GM18907 (cell line): Measurements from ENCODE around the gene SKOR2.
"Not testable (repeated sequence)": the region's sequence is repeated elsewhere in the genome, so short reads cannot be mapped to it uniquely, and the experiment has no call there.

Experiments used
- ATAC-seq: cut with Tn5 transposase; IDR thresholded peaks from one replicate; pipeline ENCODE4 v1.9.1; 2021; ENCODE audit warnings: mild to moderate bottlenecking, moderate library complexity; ENCODE audit not compliant: unreplicated experiment

Gene SKOR2

GRCh38 chr18:47203626-47204464 is 47.6 kb downstream of the SKOR2 start:
- no peak for ATAC-seq

GRCh38 chr18:47195961-47196360 is 55.5 kb downstream of the SKOR2 start:
- ATAC-seq: not testable (repeated sequence)

DNA sequence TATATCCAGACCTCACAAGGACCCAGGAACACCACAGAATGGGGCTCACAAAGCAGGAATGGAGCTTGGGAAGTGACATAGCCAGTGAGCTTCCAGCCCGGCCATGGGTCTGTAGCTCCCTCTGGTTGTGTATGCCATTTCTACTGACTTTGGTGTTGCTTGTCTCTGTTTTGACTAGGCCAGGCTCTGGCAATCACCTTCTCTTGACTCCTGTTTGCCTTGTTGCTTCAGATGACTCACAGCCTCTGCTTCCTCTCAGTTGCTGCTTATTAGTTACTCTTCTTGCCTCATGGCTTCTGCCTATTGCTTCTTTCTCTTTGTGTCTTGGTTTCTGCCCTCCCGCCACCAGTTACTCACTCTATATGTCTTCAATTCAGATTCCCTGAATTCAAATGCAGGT is 59.5 kb downstream of the SKOR2 start:
- ATAC-seq: no peak

GRCh38 chr18:47187721-47188120 is 63.7 kb downstream of the SKOR2 start:
- no peak for ATAC-seq

DNA sequence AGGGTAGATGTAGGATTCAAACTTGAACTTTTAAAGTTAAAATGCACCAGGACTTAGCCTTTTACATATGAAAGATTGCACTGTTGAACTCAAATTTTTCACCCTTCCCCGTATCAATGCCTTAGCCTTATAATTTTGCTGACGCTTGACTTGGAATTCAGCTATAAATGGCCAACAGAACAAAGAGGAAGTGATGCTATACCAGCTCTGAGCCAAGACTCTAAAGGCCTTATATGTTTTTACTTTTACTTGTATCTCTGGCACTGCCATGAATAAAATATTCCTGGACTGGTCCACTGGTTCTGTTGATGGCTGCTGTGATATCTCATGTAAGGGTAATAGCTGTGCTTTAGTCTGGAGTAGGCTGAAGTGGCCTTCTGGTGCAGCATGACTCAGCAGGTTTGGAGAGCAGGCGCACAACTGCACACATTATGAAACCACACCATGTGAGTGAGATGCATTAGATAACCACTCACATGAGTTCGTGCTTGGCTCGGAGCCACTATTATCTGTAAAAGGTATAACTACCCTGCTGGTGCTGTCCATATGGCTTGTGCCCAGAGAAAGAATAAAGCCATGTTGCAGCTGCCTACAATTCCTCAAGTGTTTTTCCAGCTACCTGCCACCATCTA is 66.9 kb downstream of the SKOR2 start:
- ATAC-seq: no peak

GRCh38 chr18:47182156-47182555 is 69.3 kb downstream of the SKOR2 start:
- ATAC-seq: not testable (repeated sequence)

DNA sequence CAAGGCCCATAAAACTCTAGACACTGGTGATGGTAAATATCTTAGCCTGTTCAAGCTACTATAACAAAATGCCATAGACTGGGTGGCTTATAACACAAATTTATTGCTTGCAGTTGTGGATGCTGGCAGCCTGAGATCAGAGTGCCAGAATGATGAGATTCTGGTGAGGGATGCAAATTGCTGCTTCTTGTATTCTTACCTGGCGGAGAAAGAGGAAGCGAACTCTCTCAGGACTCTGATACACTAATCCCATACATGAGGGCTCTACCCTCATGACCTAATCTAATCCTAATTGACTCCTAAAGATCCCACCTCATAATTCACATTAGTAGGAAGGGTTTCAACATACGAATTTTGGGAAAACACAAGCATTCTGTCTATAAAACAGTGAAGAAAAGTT is 70.7 kb downstream of the SKOR2 start:
- no peak for ATAC-seq

DNA sequence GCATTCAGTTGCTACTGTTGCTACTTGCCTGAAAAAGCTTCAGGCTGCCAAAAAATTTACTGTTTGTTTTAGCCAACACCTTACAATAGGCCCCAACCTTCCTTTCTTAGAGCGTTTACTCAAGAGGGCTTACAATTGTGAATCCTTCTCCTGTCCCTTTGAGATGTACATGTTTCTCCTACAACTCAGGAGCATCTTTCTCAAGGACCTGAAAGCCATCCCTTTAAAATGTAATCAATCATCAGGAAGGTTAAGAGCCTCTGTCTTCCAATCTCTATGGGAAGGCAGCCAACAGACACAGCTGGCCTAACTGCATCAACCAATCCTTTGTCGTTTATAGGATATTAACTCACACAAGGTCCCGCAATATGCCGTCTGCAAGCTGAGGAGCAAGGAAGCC is 71.9 kb downstream of the SKOR2 start:
- ATAC-seq: no peak

- ATAC-seq: peak; percentile 81
Observed at GRCh38 chr18:47175898-47176575, 75.4 kb downstream of the SKOR2 start, which contains the start of gene IER3IP1. IER3IP1 (minus strand) TSS chr18:47176364; CDS start chr18:47176277, 87 bp downstream.

GRCh38 chr18:47175283-47175897 is 76.1 kb downstream of the SKOR2 start:
- ATAC-seq: peak; percentile 13

GRCh38 chr18:47174545-47175116 is 76.8 kb downstream of the SKOR2 start:
- no peak for ATAC-seq

- ATAC-seq: no peak
Observed at GRCh38 chr18:47172476-47172875, 79.0 kb downstream of the SKOR2 start.

DNA sequence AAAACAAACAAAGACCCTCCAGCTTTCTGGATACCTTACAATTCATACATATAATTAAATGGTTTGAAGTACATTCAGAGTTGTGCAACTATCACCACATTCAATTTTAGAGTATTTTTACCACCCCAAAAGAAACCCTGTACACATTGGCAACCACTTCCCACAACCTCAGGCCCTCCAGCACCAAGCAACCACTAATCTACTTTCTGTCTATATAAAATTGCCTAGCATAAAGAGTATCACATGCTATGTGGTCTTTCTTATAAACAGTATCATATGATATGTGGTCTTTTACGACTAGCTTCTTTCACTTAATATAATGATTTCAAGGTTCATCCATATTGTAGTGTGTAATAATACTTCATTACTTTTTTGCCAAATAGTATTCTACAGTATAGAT is 82.5 kb downstream of the SKOR2 start:
- ATAC-seq: no peak

- ATAC-seq: no peak
Observed at GRCh38 chr18:47168509-47168908, 83.0 kb downstream of the SKOR2 start.

DNA sequence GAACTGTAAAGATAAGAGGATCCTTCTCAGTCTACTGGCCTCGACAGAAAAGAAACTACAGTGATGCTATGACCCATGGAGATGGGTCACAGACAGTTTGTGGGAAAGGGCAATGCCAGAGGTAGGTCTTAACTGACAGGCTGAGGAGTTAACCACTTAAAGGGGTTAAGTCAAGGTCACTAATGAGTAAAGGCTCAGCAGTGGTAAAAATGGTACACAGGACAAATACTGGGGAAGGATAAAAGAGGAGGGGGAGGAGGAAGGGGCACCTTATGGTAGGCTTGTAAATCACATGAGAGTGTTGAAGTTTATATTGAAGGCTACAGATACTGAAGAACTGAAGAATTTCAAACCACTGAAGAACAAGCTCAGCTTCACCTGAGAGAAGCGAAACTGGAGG is 85.2 kb downstream of the SKOR2 start:
- peak; percentile 47 for ATAC-seq

DNA sequence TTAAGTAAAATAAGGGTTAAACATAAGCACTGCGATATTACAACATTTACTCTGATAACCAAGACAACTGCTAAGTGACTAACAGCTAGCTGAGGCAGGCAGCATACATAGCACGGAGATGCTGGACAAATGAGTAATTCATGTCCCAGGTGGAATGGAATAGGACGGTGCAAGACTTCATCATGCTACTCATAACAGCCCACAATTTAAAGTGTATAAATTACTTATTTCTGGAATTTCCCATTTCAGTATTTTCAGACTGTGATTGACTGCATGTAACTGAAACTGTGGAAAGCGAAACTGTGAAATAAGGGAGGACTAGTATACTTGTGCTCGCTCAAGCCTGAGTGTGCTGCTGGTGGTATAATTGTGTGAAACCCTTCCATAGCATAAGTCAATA is 88.2 kb downstream of the SKOR2 start:
- ATAC-seq: peak; percentile 83

GRCh38 chr18:47160256-47160655 is 91.2 kb downstream of the SKOR2 start:
- no peak for ATAC-seq

GRCh38 chr18:47158404-47158803 is 93.1 kb downstream of the SKOR2 start:
- not testable (repeated sequence) for ATAC-seq
